Stimulated activated CD4-positive, alpha-beta T cell treated with anti-CD3 and anti-CD28 coated beads, Interleukin-2, amount 100 ng/mL, for 24 hours (primary cell): ENCODE data around the gene FILIP1L.
"Not testable (repeated sequence)": the region's sequence is repeated elsewhere in the genome, so short reads cannot be mapped to it uniquely, and the experiment has no call there.

ENCODE experiments used
- DNase-seq, 2 donors: peaks; one replicate each; pipeline ENCODE4 v3.0.0-alpha.2; 2020

FILIP1L gene

DNA sequence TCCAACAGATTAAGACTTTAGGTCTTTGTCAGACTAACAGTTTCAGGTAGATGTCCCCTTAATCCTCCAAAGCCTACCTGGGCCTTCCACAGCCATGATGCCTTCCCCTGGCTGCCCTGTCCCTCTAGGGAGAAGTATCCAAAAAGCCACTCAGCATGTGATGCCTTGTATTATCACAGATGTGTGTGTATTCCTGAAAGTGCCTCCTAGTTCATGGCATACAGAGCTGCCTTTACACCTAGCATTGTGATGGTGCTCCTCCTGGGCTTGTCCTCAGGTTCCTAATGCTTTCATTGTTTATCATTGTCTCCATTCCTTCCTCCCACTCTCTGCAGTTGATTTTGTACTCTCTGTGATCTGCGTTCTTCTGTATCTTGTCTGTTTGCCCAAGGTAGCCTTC is 253.1 kb downstream of the FILIP1L start:
- no peak for DNase-seq

- no peak for DNase-seq
Measured at GRCh38 chr3:99859825-99860224, 254.5 kb downstream of the FILIP1L start.

GRCh38 chr3:99858469-99858868 is 255.8 kb downstream of the FILIP1L start:
- DNase-seq: no peak

DNA sequence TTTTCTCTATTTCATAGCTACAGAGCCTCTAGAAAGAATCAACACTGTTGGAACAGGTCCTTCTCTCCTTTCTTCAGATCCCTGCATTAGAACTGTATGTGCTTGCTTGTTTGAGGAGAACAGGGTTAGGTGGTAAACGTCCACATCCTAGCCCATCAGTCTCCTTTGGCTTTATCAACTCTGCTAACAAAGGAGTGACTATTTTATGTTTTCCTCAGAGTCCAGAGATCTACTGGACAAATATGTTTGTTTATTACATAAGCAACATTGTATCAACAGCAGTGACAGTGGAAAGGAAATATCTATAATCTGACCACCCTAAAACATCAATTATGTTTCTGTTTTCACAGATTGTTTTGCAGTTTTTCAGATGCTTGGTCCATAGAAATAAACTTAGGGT is 257.0 kb downstream of the FILIP1L start:
- DNase-seq: no peak

- DNase-seq: no peak
Measured at GRCh38 chr3:99856437-99857220, 257.7 kb downstream of the FILIP1L start.

GRCh38 chr3:99855900-99856299 is 258.4 kb downstream of the FILIP1L start:
- DNase-seq: no peak

DNA sequence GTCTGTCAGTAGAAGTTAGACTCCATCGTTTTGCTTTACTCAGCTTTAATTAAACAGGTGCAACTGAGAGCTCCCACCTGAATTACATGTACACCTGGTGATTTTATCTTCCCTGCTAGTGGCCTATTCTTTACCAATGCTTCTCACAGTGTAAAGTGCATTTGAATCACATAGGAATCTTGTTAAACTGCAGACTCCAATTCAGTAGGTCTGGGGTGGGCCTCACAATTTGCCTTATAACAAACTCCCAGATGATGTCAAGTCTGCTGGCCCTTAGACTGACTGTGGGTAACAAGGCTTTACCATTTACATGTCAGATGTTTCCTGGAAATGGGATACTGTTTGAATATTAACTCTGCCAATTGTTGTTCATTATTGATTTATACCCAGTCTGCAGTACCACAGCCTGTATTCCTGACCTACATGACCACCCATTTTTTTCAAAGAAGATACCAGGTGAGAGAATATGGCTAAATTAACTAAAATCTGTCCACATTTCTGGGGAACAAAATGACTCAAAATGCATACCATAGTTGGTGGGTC is 259.5 kb downstream of the FILIP1L start:
- DNase-seq: no peak

GRCh38 chr3:99852851-99853250 is 261.4 kb downstream of the FILIP1L start:
- DNase-seq: no peak

DNA sequence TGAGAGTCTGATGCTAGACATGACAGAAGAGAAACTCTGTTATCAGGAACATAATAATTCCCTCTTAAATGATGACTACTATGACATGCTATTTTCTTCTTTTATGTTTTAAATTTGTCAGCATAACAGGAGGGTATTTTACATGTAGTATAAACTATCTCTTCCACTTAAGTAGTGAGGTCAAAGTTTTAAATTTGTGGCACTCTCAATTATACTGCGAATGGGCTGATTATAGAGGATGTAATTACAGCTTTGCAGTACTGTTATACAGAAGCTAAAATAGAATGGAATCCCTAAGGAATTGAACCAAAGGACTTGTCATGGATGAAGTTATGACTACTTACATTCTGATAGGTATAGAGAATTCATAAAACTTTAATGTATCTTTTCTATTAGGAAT is 262.3 kb downstream of the FILIP1L start:
- no peak for DNase-seq

GRCh38 chr3:99850608-99851007 is 263.7 kb downstream of the FILIP1L start:
- no peak for DNase-seq

GRCh38 chr3:99848433-99848832 is 265.9 kb downstream of the FILIP1L start:
- DNase-seq: no peak

DNA sequence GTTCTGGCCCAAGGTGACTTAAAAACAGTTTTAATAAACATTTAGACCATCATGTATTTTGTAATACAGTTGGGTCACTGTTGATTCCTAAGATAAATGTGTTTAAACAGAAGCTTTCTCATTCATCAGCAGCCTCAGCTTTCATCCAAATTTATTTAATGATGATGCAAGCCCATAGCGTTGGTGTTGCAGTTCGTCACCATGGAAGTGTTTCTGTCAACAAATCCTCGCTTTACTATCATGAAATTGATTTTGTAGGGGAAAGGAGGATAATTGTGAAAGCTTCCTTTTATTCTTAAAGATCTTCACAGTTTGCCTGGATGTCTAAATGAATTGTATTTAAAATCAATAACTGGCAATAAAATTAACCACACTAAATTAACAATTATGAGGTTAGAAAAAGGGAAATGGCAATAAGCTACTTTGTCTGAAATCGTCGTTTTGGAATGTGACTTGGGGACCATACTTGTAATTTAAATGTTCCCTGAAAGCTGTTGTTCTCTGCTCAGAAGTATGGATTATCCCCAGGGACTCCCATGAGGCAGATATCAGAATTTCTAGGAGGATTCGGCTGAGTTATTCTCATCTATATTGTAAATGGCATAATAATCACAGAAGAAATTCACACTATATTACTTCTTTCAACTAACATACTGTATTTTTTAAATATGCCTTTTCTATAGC is 267.7 kb downstream of the FILIP1L start:
- DNase-seq: no peak

DNA sequence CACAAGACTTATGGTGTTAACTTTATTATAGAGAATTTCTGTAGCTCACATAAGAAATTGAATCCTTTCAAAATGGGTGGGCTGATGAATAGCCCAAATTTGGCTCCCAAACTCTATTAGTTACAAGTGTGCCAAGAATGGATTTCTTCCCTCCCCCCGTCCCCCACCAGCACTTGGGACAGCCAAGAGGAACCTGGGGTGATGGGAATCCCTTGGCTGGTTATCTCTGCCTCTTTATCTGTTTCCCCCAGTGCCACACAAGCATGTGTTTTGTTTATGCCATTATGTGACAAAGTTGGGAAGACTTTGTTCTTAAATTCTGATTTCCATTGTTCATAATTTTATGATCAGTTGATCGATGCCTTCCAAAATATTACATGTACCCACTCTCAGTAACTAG is 268.3 kb downstream of the FILIP1L start:
- no peak for DNase-seq

DNA sequence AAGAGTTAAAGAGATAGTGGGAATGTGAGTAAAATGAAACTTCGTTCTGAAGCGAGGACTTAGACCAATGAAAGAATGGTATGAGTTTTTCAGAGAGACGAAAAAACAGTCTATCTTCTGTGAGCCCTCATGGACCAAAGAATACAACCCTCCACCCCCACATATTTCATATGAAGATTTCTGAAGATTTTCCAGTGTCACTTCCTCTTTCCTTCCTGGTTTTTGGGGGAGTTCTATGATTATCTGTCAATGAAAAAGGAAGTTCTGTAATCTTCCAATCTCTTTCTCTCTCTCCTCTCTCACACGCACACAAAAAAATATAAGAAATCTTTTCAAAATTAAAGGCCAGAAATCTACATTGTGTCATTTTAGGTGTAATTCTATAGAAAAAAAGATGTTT is 269.0 kb downstream of the FILIP1L start:
- DNase-seq: no peak

GRCh38 chr3:99843590-99844258 is 270.6 kb downstream of the FILIP1L start:
- DNase-seq: no peak

DNA sequence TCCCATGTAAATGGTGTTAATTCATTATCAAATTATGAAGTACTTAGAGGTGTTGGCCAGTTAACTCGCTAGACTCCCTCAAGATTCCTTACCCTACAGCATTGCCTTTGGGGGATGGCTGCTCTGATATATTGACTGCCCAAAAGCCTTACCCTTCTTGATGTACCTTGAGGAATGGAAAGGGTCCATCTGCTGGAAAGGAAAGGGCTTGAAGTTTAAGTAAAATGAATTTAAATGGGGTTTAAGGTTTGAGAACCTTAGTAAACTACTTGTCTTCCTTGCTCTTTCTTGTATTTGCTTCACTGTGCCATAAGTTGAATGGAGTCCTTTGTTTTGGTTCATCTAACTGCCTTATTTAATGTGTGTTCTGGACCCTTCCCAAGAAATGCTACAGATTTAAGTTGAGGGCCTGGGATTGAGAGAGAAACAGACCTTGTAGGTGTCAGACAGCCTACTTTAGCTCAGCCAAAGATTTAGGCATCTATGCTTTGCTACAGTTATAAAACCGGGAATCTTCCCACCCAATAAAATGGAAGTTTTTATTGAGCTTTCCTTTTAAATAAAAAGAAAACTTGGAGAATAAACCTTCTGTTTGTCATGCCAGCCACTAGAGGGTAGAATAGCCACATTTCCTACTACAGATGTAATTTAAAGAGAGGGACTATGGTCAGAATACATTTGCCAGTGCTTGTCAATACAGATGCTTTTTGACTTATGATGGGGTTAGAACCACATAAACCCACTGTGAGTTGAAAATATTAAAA is 271.3 kb downstream of the FILIP1L start:
- no peak for DNase-seq

GRCh38 chr3:99841949-99842348 is 272.4 kb downstream of the FILIP1L start:
- DNase-seq: not testable (repeated sequence)

DNA sequence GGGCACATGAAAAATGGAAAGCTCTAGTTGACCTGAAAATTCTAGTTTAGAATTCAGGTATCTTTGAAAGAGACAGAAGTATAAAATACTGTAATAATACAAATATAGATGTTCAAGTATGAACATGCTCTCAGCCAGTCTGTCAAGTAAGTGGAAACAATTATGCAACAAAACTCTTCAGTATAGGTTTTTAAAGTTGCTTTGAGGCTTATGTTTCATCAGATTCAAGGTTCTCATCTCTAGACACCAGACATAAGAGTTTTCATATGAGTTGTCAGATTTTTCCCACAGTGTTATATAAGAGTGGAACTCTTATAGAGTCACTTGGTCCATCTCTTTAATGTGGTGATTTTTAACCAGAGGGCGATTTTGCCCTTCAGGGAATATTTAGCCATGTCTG is 274.7 kb downstream of the FILIP1L start:
- no peak for DNase-seq

DNA sequence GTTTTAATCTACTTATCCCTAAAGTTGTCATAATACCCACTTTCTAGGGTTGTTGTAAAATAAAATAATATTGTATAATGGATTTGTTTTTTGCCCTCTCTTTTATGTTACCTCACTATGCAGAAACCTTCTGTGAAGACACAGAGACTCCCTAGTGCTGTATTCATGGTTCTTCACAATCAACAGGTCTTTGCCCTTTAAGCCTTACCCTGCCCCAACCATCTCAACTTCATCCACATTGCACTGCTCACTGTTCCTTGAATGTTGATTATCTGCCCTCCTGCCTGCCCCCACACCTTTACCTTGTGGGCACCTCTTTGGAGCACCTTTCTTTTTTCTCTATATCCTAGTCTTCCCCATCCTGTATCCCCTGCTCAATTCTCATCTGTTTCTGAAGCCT is 275.5 kb downstream of the FILIP1L start:
- DNase-seq: no peak

- no peak for DNase-seq
Measured at GRCh38 chr3:99837715-99838114, 276.6 kb downstream of the FILIP1L start.

- DNase-seq: no peak
Measured at GRCh38 chr3:99836681-99837080, 277.6 kb downstream of the FILIP1L start.

- no peak for DNase-seq
Measured at GRCh38 chr3:99834211-99834957, 279.9 kb downstream of the FILIP1L start.
